Endothelial cell of umbilical vein (primary cell): ENCODE measurements around the gene PATE3. TPM values are rescaled to one million over a fixed set of nuclear protein-coding genes. Genes with fewer than 3 reads are reported as not detected.

Experiments
- BruUV-seq: library from RNA; stranded (reverse); fragments of 400-500 nt; replicated peaks from 2 replicates; lab custom pipeline; 2021; lab: Mats Ljungman, UMichigan
- CTCF ChIA-PET: fragments of 300-600, 350-600 bp; sonication (Branson Sonifier 250); formaldehyde crosslinking; loops from one replicate; lab custom pipeline; 2021; ENCODE audit warnings: antibody characterized with exemption, inconsistent platforms; lab: Charles Lee
- POLR2A ChIA-PET: fragments of 300-600, 350-600 bp; sonication (Branson Sonifier 250); formaldehyde crosslinking; loops from one replicate; lab custom pipeline; 2021; ENCODE audit warnings: antibody characterized with exemption, inconsistent platforms; lab: Charles Lee
- DNase-seq: peaks from one replicate; pipeline ENCODE4 v3.0.0-alpha.2; 2011; ENCODE audit warnings: low read depth, low spot score
- FAIRE-seq: peaks from 2 replicates; lab custom pipeline; 2011; peaks lifted over from hg19 to GRCh38; lab: Jason Lieb, UNC
- H2AFZ ChIP-seq: 2 replicates; pipeline ENCODE4 v1.6.0; 2012; ENCODE audit warnings: low read depth, low read length, control low read depth, inconsistent platforms
- H3K27ac ChIP-seq: 2 replicates; pipeline ENCODE4 v1.5.1; 2011; ENCODE audit warnings: low read depth, mild to moderate bottlenecking, control low read depth, low read length, moderate library complexity; ENCODE audit not compliant: insufficient read depth
- H3K27me3 ChIP-seq, 2 experiments: 2 replicates each; pipeline versions ENCODE4 v1.6.0 to v1.6.1; 2011; ENCODE audit warnings: low read length in 2 of 2, mixed read lengths in 1 of 2; ENCODE audit not compliant: control insufficient read depth in 2 of 2, insufficient read depth in 2 of 2
- H3K36me3 ChIP-seq, 2 experiments: 2 replicates in 1 of 2; 3 replicates in 1 of 2; pipeline ENCODE4 v1.5.1; 2011; ENCODE audit warnings: low read length in 2 of 2, mild to moderate bottlenecking in 1 of 2, moderate library complexity in 1 of 2; ENCODE audit not compliant: control insufficient read depth in 2 of 2, insufficient read depth in 2 of 2; ENCODE audit errors: extremely low read depth in 1 of 2
- H3K4me1 ChIP-seq: 3 replicates; pipeline ENCODE4 v1.5.1; 2011; ENCODE audit warnings: mild to moderate bottlenecking, low read length; ENCODE audit not compliant: control insufficient read depth, insufficient read depth; ENCODE audit errors: extremely low read depth
- H3K4me2 ChIP-seq: 2 replicates; pipeline ENCODE4 v1.6.1; 2011; ENCODE audit warnings: low read length, control low read depth, mixed read lengths; ENCODE audit not compliant: insufficient read depth
- H3K4me3 ChIP-seq, 3 experiments: fragments of 200-600 bp in 1 of 3; sonication (generic), shearing (Covaris generic) in 1 of 3; replicated peaks in 1 of 3; 2 replicates each; pipeline ENCODE4 v1.5.1; 2011 to 2016; ENCODE audit warnings: control low read depth in 3 of 3, low read length in 3 of 3, mild to moderate bottlenecking in 2 of 3, inconsistent platforms in 1 of 3, low read depth in 1 of 3, moderate library complexity in 1 of 3; ENCODE audit not compliant: insufficient read depth in 1 of 3
- H3K79me2 ChIP-seq: 2 replicates; pipeline ENCODE4 v1.6.0; 2012; ENCODE audit warnings: low read length, inconsistent platforms; ENCODE audit not compliant: control insufficient read depth, insufficient read depth
- H3K9ac ChIP-seq: replicated peaks from 2 replicates; pipeline ENCODE3; 2011; ENCODE audit warnings: low read length, control low read depth; ENCODE audit not compliant: insufficient read depth; ENCODE audit errors: extremely low read depth
- H3K9me1 ChIP-seq: replicated peaks from 3 replicates; pipeline ENCODE4 v1.6.0; 2011; ENCODE audit warnings: mild to moderate bottlenecking, low read length; ENCODE audit not compliant: control insufficient read depth, insufficient read depth; ENCODE audit errors: extremely low read depth
- H3K9me3 ChIP-seq: replicated peaks from 2 replicates; pipeline ENCODE4 v1.5.1; 2012; ENCODE audit warnings: low read length, inconsistent platforms; ENCODE audit not compliant: control insufficient read depth, insufficient read depth
- H4K20me1 ChIP-seq: replicated peaks from 2 replicates; pipeline ENCODE3; 2011; ENCODE audit warnings: mild to moderate bottlenecking, low read length; ENCODE audit not compliant: control insufficient read depth, insufficient read depth; ENCODE audit errors: extremely low read depth
- CTCF ChIP-seq, 2 donors: IDR thresholded peaks; 1 replicate in 1 of 2; 2 replicates in 1 of 2; pipeline ENCODE4 v1.5.1; 2011; ENCODE audit warnings: low read length in 2 of 2, mild to moderate bottlenecking in 2 of 2, moderate library complexity in 2 of 2, control low read depth in 1 of 2, inconsistent platforms in 1 of 2, low read depth in 1 of 2; ENCODE audit not compliant: insufficient read depth in 1 of 2; ENCODE audit errors: extremely low read depth in 1 of 2
- EZH2 ChIP-seq: IDR thresholded peaks from 2 replicates; pipeline ENCODE4 v1.6.1; 2012; ENCODE audit warnings: borderline replicate concordance, low read depth, mild to moderate bottlenecking, moderate library complexity, low read length, inconsistent platforms; ENCODE audit not compliant: severe bottlenecking
- FOS ChIP-seq: IDR thresholded peaks from 2 replicates; pipeline ENCODE4 v1.6.1; 2011; ENCODE audit warnings: mild to moderate bottlenecking, low read length, moderate library complexity, borderline replicate concordance; ENCODE audit not compliant: insufficient read depth
- JUN ChIP-seq: IDR thresholded peaks from 2 replicates; pipeline ENCODE4 v1.6.1; 2011; ENCODE audit warnings: borderline replicate concordance, low read depth; ENCODE audit not compliant: insufficient read length, insufficient read depth
- MYC ChIP-seq: IDR thresholded peaks from one replicate; pipeline ENCODE4 v1.6.1; 2011; ENCODE audit warnings: mild to moderate bottlenecking, low read depth, low read length
- POLR2A ChIP-seq: IDR thresholded peaks from 2 replicates; pipeline ENCODE4 v1.6.1; 2012; ENCODE audit warnings: low read depth, mild to moderate bottlenecking, control low read depth, low read length
- dilution Hi-C: fragments of 300-500 bp; cut with MboI; formaldehyde crosslinking; loops from one replicate; pipeline ENCODE4 v1.15.0; 2019; ENCODE audit warnings: low sequenced_read_pairs; ENCODE audit not compliant: extremely low pct_ligation_motif_present
- intact Hi-C: fragments of 100-400 bp; cut with micrococcal nuclease; formaldehyde crosslinking; loops from one replicate; pipeline ENCODE4 v1.10.0; 2022
- polyA plus RNA-seq, 4 experiments: library from polyadenylated mRNA; depleted of rRNA in 3 of 4; stranded (reverse) in 3 of 4; unstranded in 1 of 4; fragments of >200 nt; gene quantifications; 2 replicates each; pipeline versions ENCODE4 v1.2.1 to v1.2.3, GENCODE V29; 2011 to 2012; ENCODE audit warnings: missing spikeins in 1 of 4
- total RNA-seq: library from RNA; stranded (reverse); gene quantifications from 2 replicates; pipeline ENCODE4 v1.2.3, GENCODE V29; 2021

The PATE3 gene
- total and polyA plus RNA-seq, 2 donors (not counting 3 experiments of a cell fraction or from before 2014, with no cell fraction given): not detected

- CTCF ChIA-PET: no interaction called here
- H3K36me3 ChIP-seq: no peaks in the 10 kb centered on the region
Measured at GRCh38 chr11:125740617-125741016, 47.3 kb upstream of the PATE3 start.

More at GRCh38 chr11:125740617-125741016, 47.3 kb upstream of the PATE3 start:
- Histone ChIP-seq H3K4me1 (no peaks in the 10 kb centered on the region), H3K27ac (no peak overlapping the region), H3K9me3 (no peaks in the 10 kb centered on the region), H3K4me2 (no peak overlapping the region), H3K9ac (no peak overlapping the region), H3K27me3 (peaks cover 2 to 10% of the 10 kb centered on the region in 2 experiments), H3K9me1 (no peaks in the 10 kb centered on the region), H4K20me1 (no peaks in the 10 kb centered on the region), H3K79me2 (no peaks in the 10 kb centered on the region), H3K4me3 (no peak overlapping the region), H2AFZ (no peak overlapping the region)
- no peak for FAIRE-seq
- POLR2A ChIA-PET: no interaction called here
- TF ChIP-seq POLR2A: no peak
- TF ChIP-seq CTCF (IDR thresholded peaks at IDR 0.05; ENCODE audit: extremely low read depth in 1 of 2, insufficient read depth in 1 of 2, low read depth in 1 of 2, low read length in 2 of 2): no peak
- TF ChIP-seq MYC: no peak
- TF ChIP-seq JUN: no peak
- no peak for TF ChIP-seq EZH2
- TF ChIP-seq FOS: no peak
- dilution Hi-C loops: no loop called here
- intact Hi-C loops: no loop called here
- no peak for DNase-seq
- no TSS peak for BruUV-seq
